Endothelial cell of umbilical vein (primary cell): Measurements from ENCODE around the gene TMIGD2. TPM values are rescaled to one million over a fixed set of nuclear protein-coding genes. Genes with fewer than 3 reads are reported as not detected.
"Not testable (repeated sequence)": the region's sequence is repeated elsewhere in the genome, so short reads cannot be mapped to it uniquely, and the experiment has no call there.

Experiments used
- BruUV-seq: library from RNA; stranded (reverse); fragments of 400-500 nt; replicated peaks from 2 replicates; lab custom pipeline; 2021; lab: Mats Ljungman, UMichigan
- CTCF ChIA-PET: fragments of 300-600, 350-600 bp; sonication (Branson Sonifier 250); formaldehyde crosslinking; loops from one replicate; lab custom pipeline; 2021; ENCODE audit warnings: antibody characterized with exemption, inconsistent platforms; lab: Charles Lee
- POLR2A ChIA-PET: fragments of 300-600, 350-600 bp; sonication (Branson Sonifier 250); formaldehyde crosslinking; loops from one replicate; lab custom pipeline; 2021; ENCODE audit warnings: antibody characterized with exemption, inconsistent platforms; lab: Charles Lee
- DNase-seq: peaks from one replicate; pipeline ENCODE4 v3.0.0-alpha.2; 2011; ENCODE audit warnings: low read depth, low spot score
- FAIRE-seq: peaks from 2 replicates; lab custom pipeline; 2011; peaks lifted over from hg19 to GRCh38; lab: Jason Lieb, UNC
- H2AFZ ChIP-seq: 2 replicates; pipeline ENCODE4 v1.6.0; 2012; ENCODE audit warnings: low read depth, low read length, control low read depth, inconsistent platforms
- H3K27ac ChIP-seq: 2 replicates; pipeline ENCODE4 v1.5.1; 2011; ENCODE audit warnings: low read depth, mild to moderate bottlenecking, control low read depth, low read length, moderate library complexity; ENCODE audit not compliant: insufficient read depth
- H3K27me3 ChIP-seq, 2 experiments: 2 replicates each; pipeline versions ENCODE4 v1.6.0 to v1.6.1; 2011; ENCODE audit warnings: low read length in 2 of 2, mixed read lengths in 1 of 2; ENCODE audit not compliant: control insufficient read depth in 2 of 2, insufficient read depth in 2 of 2
- H3K36me3 ChIP-seq, 2 experiments: 2 replicates in 1 of 2; 3 replicates in 1 of 2; pipeline ENCODE4 v1.5.1; 2011; ENCODE audit warnings: low read length in 2 of 2, mild to moderate bottlenecking in 1 of 2, moderate library complexity in 1 of 2; ENCODE audit not compliant: control insufficient read depth in 2 of 2, insufficient read depth in 2 of 2; ENCODE audit errors: extremely low read depth in 1 of 2
- H3K4me1 ChIP-seq: 3 replicates; pipeline ENCODE4 v1.5.1; 2011; ENCODE audit warnings: mild to moderate bottlenecking, low read length; ENCODE audit not compliant: control insufficient read depth, insufficient read depth; ENCODE audit errors: extremely low read depth
- H3K4me2 ChIP-seq: 2 replicates; pipeline ENCODE4 v1.6.1; 2011; ENCODE audit warnings: low read length, control low read depth, mixed read lengths; ENCODE audit not compliant: insufficient read depth
- H3K4me3 ChIP-seq, 3 experiments: fragments of 200-600 bp in 1 of 3; sonication (generic), shearing (Covaris generic) in 1 of 3; replicated peaks in 1 of 3; 2 replicates each; pipeline ENCODE4 v1.5.1; 2011 to 2016; ENCODE audit warnings: control low read depth in 3 of 3, low read length in 3 of 3, mild to moderate bottlenecking in 2 of 3, inconsistent platforms in 1 of 3, low read depth in 1 of 3, moderate library complexity in 1 of 3; ENCODE audit not compliant: insufficient read depth in 1 of 3
- H3K79me2 ChIP-seq: 2 replicates; pipeline ENCODE4 v1.6.0; 2012; ENCODE audit warnings: low read length, inconsistent platforms; ENCODE audit not compliant: control insufficient read depth, insufficient read depth
- H3K9ac ChIP-seq: replicated peaks from 2 replicates; pipeline ENCODE3; 2011; ENCODE audit warnings: low read length, control low read depth; ENCODE audit not compliant: insufficient read depth; ENCODE audit errors: extremely low read depth
- H3K9me1 ChIP-seq: replicated peaks from 3 replicates; pipeline ENCODE4 v1.6.0; 2011; ENCODE audit warnings: mild to moderate bottlenecking, low read length; ENCODE audit not compliant: control insufficient read depth, insufficient read depth; ENCODE audit errors: extremely low read depth
- H3K9me3 ChIP-seq: replicated peaks from 2 replicates; pipeline ENCODE4 v1.5.1; 2012; ENCODE audit warnings: low read length, inconsistent platforms; ENCODE audit not compliant: control insufficient read depth, insufficient read depth
- H4K20me1 ChIP-seq: replicated peaks from 2 replicates; pipeline ENCODE3; 2011; ENCODE audit warnings: mild to moderate bottlenecking, low read length; ENCODE audit not compliant: control insufficient read depth, insufficient read depth; ENCODE audit errors: extremely low read depth
- CTCF ChIP-seq, 2 donors: IDR thresholded peaks; 1 replicate in 1 of 2; 2 replicates in 1 of 2; pipeline ENCODE4 v1.5.1; 2011; ENCODE audit warnings: low read length in 2 of 2, mild to moderate bottlenecking in 2 of 2, moderate library complexity in 2 of 2, control low read depth in 1 of 2, inconsistent platforms in 1 of 2, low read depth in 1 of 2; ENCODE audit not compliant: insufficient read depth in 1 of 2; ENCODE audit errors: extremely low read depth in 1 of 2
- EZH2 ChIP-seq: IDR thresholded peaks from 2 replicates; pipeline ENCODE4 v1.6.1; 2012; ENCODE audit warnings: borderline replicate concordance, low read depth, mild to moderate bottlenecking, moderate library complexity, low read length, inconsistent platforms; ENCODE audit not compliant: severe bottlenecking
- FOS ChIP-seq: IDR thresholded peaks from 2 replicates; pipeline ENCODE4 v1.6.1; 2011; ENCODE audit warnings: mild to moderate bottlenecking, low read length, moderate library complexity, borderline replicate concordance; ENCODE audit not compliant: insufficient read depth
- GATA2 ChIP-seq: IDR thresholded peaks from 2 replicates; pipeline ENCODE4 v1.7.0; 2011; ENCODE audit warnings: low read depth, mild to moderate bottlenecking, moderate library complexity, mixed read lengths, low read length; ENCODE audit not compliant: insufficient read length, insufficient read depth
- JUN ChIP-seq: IDR thresholded peaks from 2 replicates; pipeline ENCODE4 v1.6.1; 2011; ENCODE audit warnings: borderline replicate concordance, low read depth; ENCODE audit not compliant: insufficient read length, insufficient read depth
- MAX ChIP-seq: IDR thresholded peaks from 2 replicates; pipeline ENCODE4 v1.6.1; 2011; ENCODE audit not compliant: insufficient read depth, insufficient read length
- MYC ChIP-seq: IDR thresholded peaks from one replicate; pipeline ENCODE4 v1.6.1; 2011; ENCODE audit warnings: mild to moderate bottlenecking, low read depth, low read length
- POLR2A ChIP-seq: IDR thresholded peaks from 2 replicates; pipeline ENCODE4 v1.6.1; 2012; ENCODE audit warnings: low read depth, mild to moderate bottlenecking, control low read depth, low read length
- POLR2AphosphoS5 ChIP-seq: IDR thresholded peaks from 2 replicates; pipeline ENCODE4 v1.6.1; 2012; ENCODE audit warnings: low read depth, mild to moderate bottlenecking, control low read depth, low read length, moderate library complexity; ENCODE audit not compliant: insufficient read depth
- dilution Hi-C: fragments of 300-500 bp; cut with MboI; formaldehyde crosslinking; loops from one replicate; pipeline ENCODE4 v1.15.0; 2019; ENCODE audit warnings: low sequenced_read_pairs; ENCODE audit not compliant: extremely low pct_ligation_motif_present
- intact Hi-C: fragments of 100-400 bp; cut with micrococcal nuclease; formaldehyde crosslinking; loops from one replicate; pipeline ENCODE4 v1.10.0; 2022
- polyA plus RNA-seq, 4 experiments: library from polyadenylated mRNA; depleted of rRNA in 3 of 4; stranded (reverse) in 3 of 4; unstranded in 1 of 4; fragments of >200 nt; gene quantifications; 2 replicates each; pipeline versions ENCODE4 v1.2.1 to v1.2.3, GENCODE V29; 2011 to 2012; ENCODE audit warnings: missing spikeins in 1 of 4
- total RNA-seq: library from RNA; stranded (reverse); gene quantifications from 2 replicates; pipeline ENCODE4 v1.2.3, GENCODE V29; 2021

TMIGD2 gene
- total and polyA plus RNA-seq, 2 donors (not counting 3 experiments of a cell fraction or from before 2014, with no cell fraction given): not detected

- Histone ChIP-seq H3K9me3 (no peaks in the 10 kb centered on the region), H3K4me1 (no peaks in the 10 kb centered on the region), H4K20me1 (no peaks in the 10 kb centered on the region), H3K27me3 (no peaks in the 10 kb centered on the region), H3K36me3 (peaks cover 8 to 14% of the 10 kb centered on the region in 2 experiments), H3K4me2 (peak within 1 kb of the TSS; percentile 59), H3K27ac (peak within 1 kb of the TSS; percentile 97), H3K9me1 (no peaks in the 10 kb centered on the region), H3K4me3 (peak within 1 kb of the TSS; percentile 43 to 86 (median 75)), H3K9ac (peak within 1 kb of the TSS; percentile 97), H2AFZ (peak within 1 kb of the TSS; percentile 79), H3K79me2 (peaks cover 3% of the 10 kb centered on the region)
- FAIRE-seq (peak; percentile 99), DNase-seq (peak; percentile 99)
- CTCF ChIA-PET: interaction anchor here (0.7 to 1.6 kb wide), 12 partner anchors 13 to 387 kb away, joined by 3 to 9 read pairs (median 3); no protein-coding TSS in a partner anchor
- intact Hi-C loops: loop anchor here (1.0 kb wide), 1 partner anchor 153 kb away; the partner anchor contains the start of gene SH3GL1
- BruUV-seq: TSS peak; percentile 91
- dilution Hi-C loops: no loop called here
- POLR2A ChIA-PET: interaction anchor here (0.6 to 1.3 kb wide), 2 partner anchors 95 to 133 kb away, joined by 3 to 6 read pairs; partner anchors contain the start of gene MPND
- TF ChIP-seq CTCF (IDR thresholded peaks at IDR 0.05; ENCODE audit: extremely low read depth in 1 of 2, insufficient read depth in 1 of 2, low read depth in 1 of 2, low read length in 2 of 2) (peak; percentile 44 to 56), FOS (no peak), JUN (no peak), MAX (peak; percentile 62), POLR2A (peak; percentile 59), MYC (peak; percentile 90), POLR2AphosphoS5 (peak; percentile 60), GATA2 (no peak), EZH2 (no peak)
These were observed 55.2 kb downstream of the TMIGD2 start, which contains the start of gene YJU2 for GRCh38 chr19:4246767-4247593. TSS of gene YJU2 (plus strand) at chr19:4247080. CDS start at chr19:4247147, 67 bp downstream.

DNA sequence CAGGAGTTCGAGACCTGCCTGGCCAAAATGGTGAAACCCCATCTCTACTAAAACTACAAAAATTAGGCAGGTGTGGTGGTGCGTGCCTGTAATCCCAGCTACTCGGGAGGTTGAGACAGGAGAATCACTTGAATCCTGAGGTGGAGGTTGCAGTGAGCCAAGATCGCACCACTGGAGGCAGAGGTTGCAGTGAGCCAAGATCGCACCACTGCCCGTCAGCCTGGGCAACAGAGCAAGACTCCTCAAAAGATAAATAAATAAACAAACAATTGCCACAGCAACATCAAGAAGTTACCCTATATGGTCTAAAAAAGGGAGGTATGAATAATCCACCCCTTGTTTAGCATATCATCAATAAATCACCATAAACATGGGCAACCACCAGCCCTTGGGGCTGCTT, 56.3 kb downstream of the TMIGD2 start:
- FAIRE-seq, H3K4me2 ChIP-seq, H3K27me3 ChIP-seq, DNase-seq, dilution Hi-C loops, BruUV-seq, H3K4me1 ChIP-seq, POLR2A ChIA-PET, H3K9me3 ChIP-seq, H3K4me3 ChIP-seq, CTCF ChIA-PET, H3K79me2 ChIP-seq, H4K20me1 ChIP-seq, intact Hi-C loops, H3K9me1 ChIP-seq, H3K9ac ChIP-seq, H3K27ac ChIP-seq: not testable (repeated sequence)
- peak overlapping the region; percentile 74 for H2AFZ ChIP-seq
- peaks cover 8 to 11% of the 10 kb centered on the region in 2 experiments for H3K36me3 ChIP-seq
